ENCODE measurements around the gene RRP1. TPM values are rescaled to one million over a fixed set of nuclear protein-coding genes. Genes with fewer than 3 reads are reported as not detected.
"Not testable (repeated sequence)": the region's sequence is repeated elsewhere in the genome, so short reads cannot be mapped to it uniquely, and the experiment has no call there.

The RRP1 gene
- total and polyA plus RNA-seq, 10 of the 15 experiments (the other 5 are each of a cell fraction or from before 2014, with no cell fraction given), result 0.34 to 70.8 (median 35.1) TPM

DNA sequence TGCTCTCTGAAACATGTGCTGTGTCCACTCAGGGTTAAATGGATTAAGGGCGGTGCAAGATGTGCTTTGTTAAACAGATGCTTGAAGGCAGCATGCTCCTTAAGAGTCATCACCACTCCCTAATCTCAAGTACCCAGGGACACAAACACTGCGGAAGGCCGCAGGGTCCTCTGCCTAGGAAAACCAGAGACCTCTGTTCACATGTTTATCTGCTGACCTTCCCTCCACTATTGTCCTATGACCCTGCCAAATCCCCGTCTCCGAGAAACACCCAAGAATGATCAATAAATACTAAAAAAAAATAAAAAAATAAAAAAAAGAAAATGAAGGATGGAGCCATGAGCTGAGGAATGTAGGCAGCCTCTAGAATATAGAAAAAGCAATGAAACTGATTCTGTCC, 33.4 kb downstream of the RRP1 start:
- FAIRE-seq; BruUV-seq (replicated peaks); ATAC-seq; RAD21 ChIA-PET (ENCODE audit: unreplicated experiment); CTCF ChIA-PET; H3K36me3 ChIP-seq (ENCODE audit: control insufficient read depth in 2 of 2, insufficient read depth in 2 of 2, low read length in 1 of 2); H4K20me1 ChIP-seq (ENCODE audit: control insufficient read depth, insufficient read depth); H3K27me3 ChIP-seq (replicated peaks in 1 of 2; ENCODE audit: control insufficient read depth in 2 of 2, insufficient read depth in 2 of 2, low read length in 1 of 2); H3K4me2 ChIP-seq (ENCODE audit: control insufficient read depth, insufficient read depth); POLR2A ChIA-PET; H3K4me1 ChIP-seq (ENCODE audit: control insufficient read depth, insufficient read depth, low read length); H3K27ac ChIP-seq (ENCODE audit: control insufficient read depth, insufficient read depth); H3K79me2 ChIP-seq (ENCODE audit: control insufficient read depth, insufficient read depth, low read length); in situ Hi-C loops (cut with MboI); H3K9ac ChIP-seq (ENCODE audit: control insufficient read depth, insufficient read depth, low read length); H3K9me3 ChIP-seq (replicated peaks; ENCODE audit: control insufficient read depth, insufficient read depth, low read length); H3K4me3 ChIP-seq; SMC1A ChIA-PET (ENCODE audit: uncharacterized antibody, unreplicated experiment); H2AFZ ChIP-seq (ENCODE audit: control insufficient read depth, low read depth, low read length); intact Hi-C loops (cut with micrococcal nuclease; ENCODE audit: unreplicated experiment); DNase-seq (ENCODE audit: low read depth, low spot score): not testable (repeated sequence)
- 13% methylated on average over 2 of the region's 5 CpGs for WGBS (ENCODE audit: insufficient coverage, insufficient replicate concordance, low lambda C conversion rate, missing lambda C conversion rate)

DNA sequence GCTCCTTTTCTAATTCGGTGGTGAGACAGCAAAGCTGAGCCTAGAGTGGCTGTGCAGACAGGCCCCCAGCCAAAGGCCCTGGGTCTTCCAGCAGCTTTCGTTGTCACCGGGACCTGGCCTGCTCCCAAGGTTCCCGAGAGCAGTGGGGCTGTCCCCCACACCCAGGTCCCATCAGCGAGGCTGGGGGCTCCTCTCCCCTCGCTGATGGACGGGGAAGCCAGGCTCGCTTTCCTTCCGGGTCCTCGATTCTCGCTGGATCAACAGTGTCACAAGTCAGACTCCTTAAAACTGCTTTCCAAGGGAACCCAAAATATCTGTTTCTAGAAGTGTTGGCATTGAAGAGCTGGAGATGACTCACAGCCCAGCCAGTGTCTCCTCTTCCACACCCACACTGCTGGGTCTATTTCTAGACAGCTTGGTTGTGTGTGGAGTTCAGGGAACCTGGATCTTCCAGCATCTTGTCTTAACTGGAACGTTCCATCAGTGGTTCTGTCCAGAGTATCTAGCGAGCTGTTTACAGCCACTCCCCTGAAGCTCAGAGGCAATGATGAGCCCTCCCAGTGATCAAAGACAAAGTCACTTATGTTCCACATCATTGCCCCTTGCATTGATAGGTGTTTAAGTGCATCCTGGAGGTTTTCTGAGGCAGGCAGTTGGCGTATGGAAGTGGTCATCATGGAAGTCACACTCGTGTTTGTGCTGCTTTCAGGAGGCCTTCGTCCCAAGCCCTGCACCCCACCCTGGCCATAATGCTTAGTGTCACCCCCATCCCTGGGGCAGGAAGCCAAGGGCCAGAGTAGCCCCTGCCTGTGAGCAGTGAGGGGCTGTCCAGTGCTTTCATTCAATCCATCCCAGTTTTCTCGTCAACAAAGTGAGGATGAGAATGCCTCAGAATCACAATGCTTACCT, 35.2 kb downstream of the RRP1 start:
- no peak for ATAC-seq
- ChIA-PET CTCF (interaction anchor here (0.6 kb wide), 1 partner anchor 156 kb away, joined by 3 read pairs; no protein-coding TSS in a partner anchor), POLR2A (interaction anchor here (1.6 kb wide), 1 partner anchor 8 kb away, joined by 4 read pairs; no protein-coding TSS in a partner anchor), SMC1A (ENCODE audit: uncharacterized antibody, unreplicated experiment) (no interaction called here), RAD21 (ENCODE audit: unreplicated experiment) (interaction anchor here (1.2 kb wide), 1 partner anchor 114 kb away, joined by 5 read pairs; no protein-coding TSS in a partner anchor)
- no peak for DNase-seq (ENCODE audit: low read depth, low spot score)
- no peak for FAIRE-seq
- Histone ChIP-seq H2AFZ (ENCODE audit: control insufficient read depth, low read depth, low read length) (no peak overlapping the region), H3K4me3 (no peak overlapping the region), H3K4me2 (ENCODE audit: control insufficient read depth, insufficient read depth) (no peak overlapping the region), H3K79me2 (ENCODE audit: control insufficient read depth, insufficient read depth, low read length) (no peaks in the 10 kb centered on the region), H4K20me1 (ENCODE audit: control insufficient read depth, insufficient read depth) (no peaks in the 10 kb centered on the region), H3K4me1 (ENCODE audit: control insufficient read depth, insufficient read depth, low read length) (no peaks in the 10 kb centered on the region), H3K9me3 (replicated peaks; ENCODE audit: control insufficient read depth, insufficient read depth, low read length) (no peaks in the 10 kb centered on the region; the same call in 2 of the 3 replicates), H3K36me3 (ENCODE audit: control insufficient read depth in 2 of 2, insufficient read depth in 2 of 2, low read length in 1 of 2) (no peaks in the 10 kb centered on the region), H3K27ac (ENCODE audit: control insufficient read depth, insufficient read depth) (no peak overlapping the region), H3K9ac (ENCODE audit: control insufficient read depth, insufficient read depth, low read length) (no peak overlapping the region), H3K27me3 (replicated peaks in 1 of 2; ENCODE audit: control insufficient read depth in 2 of 2, insufficient read depth in 2 of 2, low read length in 1 of 2) (no peaks in the 10 kb centered on the region; a peak in 2 of 4 replicates)
- no peak for TF ChIP-seq NFIC (IDR thresholded peaks at IDR 0.05; ENCODE audit: low read depth, low read length)
- no peak for TF ChIP-seq IKZF1 (conservative IDR thresholded peaks at IDR 0.05)
- TF ChIP-seq ESRRA (IDR thresholded peaks at IDR 0.05; ENCODE audit: low read length), result no peak
- TF ChIP-seq, protein P1, sequence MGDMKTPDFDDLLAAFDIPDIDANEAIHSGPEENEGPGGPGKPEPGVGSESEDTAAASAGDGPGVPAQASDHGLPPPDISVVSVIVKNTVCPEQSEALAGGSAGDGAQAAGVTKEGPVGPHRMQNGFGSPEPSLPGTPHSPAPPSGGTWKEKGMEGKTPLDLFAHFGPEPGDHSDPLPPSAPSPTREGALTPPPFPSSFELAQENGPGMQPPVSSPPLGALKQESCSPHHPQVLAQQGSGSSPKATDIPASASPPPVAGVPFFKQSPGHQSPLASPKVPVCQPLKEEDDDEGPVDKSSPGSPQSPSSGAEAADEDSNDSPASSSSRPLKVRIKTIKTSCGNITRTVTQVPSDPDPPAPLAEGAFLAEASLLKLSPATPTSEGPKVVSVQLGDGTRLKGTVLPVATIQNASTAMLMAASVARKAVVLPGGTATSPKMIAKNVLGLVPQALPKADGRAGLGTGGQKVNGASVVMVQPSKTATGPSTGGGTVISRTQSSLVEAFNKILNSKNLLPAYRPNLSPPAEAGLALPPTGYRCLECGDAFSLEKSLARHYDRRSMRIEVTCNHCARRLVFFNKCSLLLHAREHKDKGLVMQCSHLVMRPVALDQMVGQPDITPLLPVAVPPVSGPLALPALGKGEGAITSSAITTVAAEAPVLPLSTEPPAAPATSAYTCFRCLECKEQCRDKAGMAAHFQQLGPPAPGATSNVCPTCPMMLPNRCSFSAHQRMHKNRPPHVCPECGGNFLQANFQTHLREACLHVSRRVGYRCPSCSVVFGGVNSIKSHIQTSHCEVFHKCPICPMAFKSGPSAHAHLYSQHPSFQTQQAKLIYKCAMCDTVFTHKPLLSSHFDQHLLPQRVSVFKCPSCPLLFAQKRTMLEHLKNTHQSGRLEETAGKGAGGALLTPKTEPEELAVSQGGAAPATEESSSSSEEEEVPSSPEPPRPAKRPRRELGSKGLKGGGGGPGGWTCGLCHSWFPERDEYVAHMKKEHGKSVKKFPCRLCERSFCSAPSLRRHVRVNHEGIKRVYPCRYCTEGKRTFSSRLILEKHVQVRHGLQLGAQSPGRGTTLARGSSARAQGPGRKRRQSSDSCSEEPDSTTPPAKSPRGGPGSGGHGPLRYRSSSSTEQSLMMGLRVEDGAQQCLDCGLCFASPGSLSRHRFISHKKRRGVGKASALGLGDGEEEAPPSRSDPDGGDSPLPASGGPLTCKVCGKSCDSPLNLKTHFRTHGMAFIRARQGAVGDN (IDR thresholded peaks at IDR 0.05), result no peak
- TF ChIP-seq MEF2B (IDR thresholded peaks at IDR 0.05; ENCODE audit: partially characterized antibody, poor library complexity, severe bottlenecking), result no peak
- no peak for TF ChIP-seq DPF2 (IDR thresholded peaks at IDR 0.05)
- no peak for TF ChIP-seq RAD21 (IDR thresholded peaks at IDR 0.05; ENCODE audit: insufficient read depth, low read depth, low read length)
- no peak for TF ChIP-seq RCOR1 (conservative IDR thresholded peaks at IDR 0.05; ENCODE audit: low read depth, low read length)
- TF ChIP-seq SUPT20H (IDR thresholded peaks at IDR 0.05; ENCODE audit: borderline replicate concordance, control insufficient read depth, low read depth, low read length), result no peak
- no peak for TF ChIP-seq ZNF217 (IDR thresholded peaks at IDR 0.05)
- no TSS peak for BruUV-seq (replicated peaks)
- intact Hi-C loops (cut with micrococcal nuclease; ENCODE audit: unreplicated experiment), result no loop called here
- in situ Hi-C loops (cut with MboI), result no loop called here
- 36% methylated on average over 17 of the region's 17 CpGs for WGBS (ENCODE audit: insufficient coverage, insufficient replicate concordance, low lambda C conversion rate, missing lambda C conversion rate)

All from GM12878 (cell line).